Activated T-helper 17 cell treated with anti-CD3 and anti-CD28 coated beads, Interleukin-2, amount 50 U/mL, for 72 hours (primary cell): ENCODE measurements around the gene HMCN1. TPM values are rescaled to one million over a fixed set of nuclear protein-coding genes. Genes with fewer than 3 reads are reported as not detected.
"Not testable (repeated sequence)": the region's sequence is repeated elsewhere in the genome, so short reads cannot be mapped to it uniquely, and the experiment has no call there.

ENCODE experiments used
- ATAC-seq: fragments of 150-1000 bp; cut with Tn5 transposase; replicated peaks from 2 replicates; pipeline ENCODE4 v1.10.0; 2021; ENCODE audit warnings: mild to moderate bottlenecking, moderate library complexity
- H3K27ac Mint-ChIP-seq: one replicate; pipeline ENCODE4 v1.8.0; 2022; ENCODE audit warnings: mixed read lengths
- H3K27me3 Mint-ChIP-seq: one replicate; pipeline ENCODE4 v1.8.0; 2022; ENCODE audit warnings: mixed read lengths
- H3K36me3 Mint-ChIP-seq: one replicate; pipeline ENCODE4 v1.8.0; 2022; ENCODE audit warnings: low read depth, mild to moderate bottlenecking, mixed read lengths
- H3K4me1 Mint-ChIP-seq: one replicate; pipeline ENCODE4 v1.8.0; 2022; ENCODE audit warnings: mixed read lengths
- H3K4me3 Mint-ChIP-seq: one replicate; pipeline ENCODE4 v1.8.0; 2022; ENCODE audit warnings: mild to moderate bottlenecking, mixed read lengths
- H3K9me3 Mint-ChIP-seq: one replicate; pipeline ENCODE4 v1.8.0; 2022; ENCODE audit warnings: mixed read lengths
- total RNA-seq, 2 donors: library from RNA; stranded (reverse); gene quantifications; one replicate each; pipeline ENCODE4 v1.2.3, GENCODE V29; 2022

Gene HMCN1
- total RNA-seq, 2 donors from 2014 or later: 0.06 to 1.2 TPM

- H3K36me3 Mint-ChIP-seq: no peaks in the 10 kb centered on the region
- ATAC-seq: no peak
- no peaks in the 10 kb centered on the region for H3K9me3 Mint-ChIP-seq
- H3K27me3 Mint-ChIP-seq: no peaks in the 10 kb centered on the region
- no peak overlapping the region for H3K27ac Mint-ChIP-seq
- H3K4me1 Mint-ChIP-seq: no peaks in the 10 kb centered on the region
- no peak overlapping the region for H3K4me3 Mint-ChIP-seq
Measured at GRCh38 chr1:186149591-186149990, 415.4 kb downstream of the HMCN1 start.

- no peaks in the 10 kb centered on the region for H3K9me3 Mint-ChIP-seq
- H3K4me1 Mint-ChIP-seq: no peaks in the 10 kb centered on the region
- no peak overlapping the region for H3K4me3 Mint-ChIP-seq
- no peak overlapping the region for H3K27ac Mint-ChIP-seq
- no peak for ATAC-seq
- no peaks in the 10 kb centered on the region for H3K27me3 Mint-ChIP-seq
- no peaks in the 10 kb centered on the region for H3K36me3 Mint-ChIP-seq
Measured at GRCh38 chr1:186152227-186152619, 418.0 kb downstream of the HMCN1 start.

GRCh38 chr1:186152620-186153239 lies 418.5 kb downstream of the HMCN1 start:
- ATAC-seq: no peak
- Mint-ChIP-seq H3K4me1 (no peaks in the 10 kb centered on the region), H3K9me3 (no peaks in the 10 kb centered on the region), H3K36me3 (no peaks in the 10 kb centered on the region), H3K27me3 (no peaks in the 10 kb centered on the region), H3K27ac (no peak overlapping the region), H3K4me3 (no peak overlapping the region)

GRCh38 chr1:186154651-186155050 lies 420.5 kb downstream of the HMCN1 start:
- Mint-ChIP-seq H3K4me1 (no peaks in the 10 kb centered on the region), H3K27me3 (no peaks in the 10 kb centered on the region), H3K9me3 (no peaks in the 10 kb centered on the region), H3K36me3 (no peaks in the 10 kb centered on the region), H3K27ac (no peak overlapping the region), H3K4me3 (no peak overlapping the region)
- ATAC-seq: no peak

GRCh38 chr1:186155594-186155993 lies 421.4 kb downstream of the HMCN1 start:
- Mint-ChIP-seq H3K27me3 (no peaks in the 10 kb centered on the region), H3K4me3 (no peak overlapping the region), H3K9me3 (no peaks in the 10 kb centered on the region), H3K4me1 (no peaks in the 10 kb centered on the region), H3K27ac (no peak overlapping the region), H3K36me3 (no peaks in the 10 kb centered on the region)
- peak; percentile 12 for ATAC-seq

- not testable (repeated sequence) for H3K36me3 Mint-ChIP-seq, H3K27ac Mint-ChIP-seq, H3K9me3 Mint-ChIP-seq, ATAC-seq, H3K4me1 Mint-ChIP-seq, H3K4me3 Mint-ChIP-seq
- H3K27me3 Mint-ChIP-seq: peaks cover 18% of the 10 kb centered on the region
Measured at GRCh38 chr1:186162895-186163294, 428.7 kb downstream of the HMCN1 start.

GRCh38 chr1:186164773-186165172 lies 430.6 kb downstream of the HMCN1 start:
- ATAC-seq: no peak
- peaks cover 5% of the 10 kb centered on the region for H3K9me3 Mint-ChIP-seq
- H3K4me1 Mint-ChIP-seq: no peaks in the 10 kb centered on the region
- no peak overlapping the region for H3K4me3 Mint-ChIP-seq
- H3K27ac Mint-ChIP-seq: no peak overlapping the region
- peaks cover 19% of the 10 kb centered on the region for H3K27me3 Mint-ChIP-seq
- no peaks in the 10 kb centered on the region for H3K36me3 Mint-ChIP-seq

- no peak for ATAC-seq
- no peaks in the 10 kb centered on the region for H3K36me3 Mint-ChIP-seq
- peaks cover 22% of the 10 kb centered on the region for H3K27me3 Mint-ChIP-seq
- H3K9me3 Mint-ChIP-seq: peaks cover 5% of the 10 kb centered on the region
- H3K4me1 Mint-ChIP-seq: no peaks in the 10 kb centered on the region
- H3K27ac Mint-ChIP-seq: no peak overlapping the region
- H3K4me3 Mint-ChIP-seq: no peak overlapping the region
Measured at GRCh38 chr1:186165303-186165702, 431.1 kb downstream of the HMCN1 start.

- no peak for ATAC-seq
- H3K27me3 Mint-ChIP-seq: peaks cover 26% of the 10 kb centered on the region
Measured at GRCh38 chr1:186167096-186167668, 433.0 kb downstream of the HMCN1 start.

GRCh38 chr1:186175588-186175987 lies 441.4 kb downstream of the HMCN1 start:
- Mint-ChIP-seq H3K4me1 (no peaks in the 10 kb centered on the region), H3K27ac (no peak overlapping the region), H3K27me3 (peaks cover 11% of the 10 kb centered on the region), H3K9me3 (no peaks in the 10 kb centered on the region), H3K36me3 (no peaks in the 10 kb centered on the region), H3K4me3 (no peak overlapping the region)
- ATAC-seq: no peak

More at GRCh38 chr1:186167096-186167668, 433.0 kb downstream of the HMCN1 start:
- H3K27ac Mint-ChIP-seq: no peak overlapping the region
- H3K4me3 Mint-ChIP-seq: no peak overlapping the region
- no peaks in the 10 kb centered on the region for H3K4me1 Mint-ChIP-seq
- peaks cover under 1% of the 10 kb centered on the region for H3K9me3 Mint-ChIP-seq
- no peaks in the 10 kb centered on the region for H3K36me3 Mint-ChIP-seq

GRCh38 chr1:186178426-186179043 lies 444.3 kb downstream of the HMCN1 start:
- ATAC-seq: no peak
- Mint-ChIP-seq H3K9me3 (no peaks in the 10 kb centered on the region), H3K27me3 (peaks cover 14% of the 10 kb centered on the region), H3K4me3 (no peak overlapping the region), H3K36me3 (no peaks in the 10 kb centered on the region), H3K27ac (no peak overlapping the region), H3K4me1 (no peaks in the 10 kb centered on the region)

- Mint-ChIP-seq H3K9me3 (no peaks in the 10 kb centered on the region), H3K27ac (no peak overlapping the region), H3K4me1 (no peaks in the 10 kb centered on the region), H3K4me3 (no peak overlapping the region), H3K36me3 (no peaks in the 10 kb centered on the region), H3K27me3 (peaks cover 14% of the 10 kb centered on the region)
- ATAC-seq: no peak
Measured at GRCh38 chr1:186179231-186179630, 445.0 kb downstream of the HMCN1 start.

- Mint-ChIP-seq H3K4me3 (no peak overlapping the region), H3K9me3 (no peaks in the 10 kb centered on the region), H3K4me1 (no peaks in the 10 kb centered on the region), H3K27me3 (peaks cover 14% of the 10 kb centered on the region), H3K27ac (no peak overlapping the region), H3K36me3 (no peaks in the 10 kb centered on the region)
- peak; percentile 74 for ATAC-seq
Measured at GRCh38 chr1:186183219-186183618, 449.0 kb downstream of the HMCN1 start.

GRCh38 chr1:186183970-186184628 lies 449.9 kb downstream of the HMCN1 start:
- Mint-ChIP-seq H3K9me3 (no peaks in the 10 kb centered on the region), H3K36me3 (no peaks in the 10 kb centered on the region), H3K4me1 (no peaks in the 10 kb centered on the region), H3K27ac (no peak overlapping the region), H3K4me3 (no peak overlapping the region), H3K27me3 (peaks cover 14% of the 10 kb centered on the region)
- no peak for ATAC-seq

- not testable (repeated sequence) for H3K9me3 Mint-ChIP-seq, H3K27me3 Mint-ChIP-seq, H3K4me1 Mint-ChIP-seq, H3K27ac Mint-ChIP-seq, ATAC-seq, H3K4me3 Mint-ChIP-seq, H3K36me3 Mint-ChIP-seq
Measured at GRCh38 chr1:186186251-186186650, 452.1 kb downstream of the HMCN1 start.
